ENCODE data around the gene MTERF4. TPM values are rescaled to one million over a fixed set of nuclear protein-coding genes. Genes with fewer than 3 reads are reported as not detected.

MTERF4 gene
- total and polyA plus RNA-seq, 12 donors: 17.4 to 39.2 (median 32.2) TPM

DNA sequence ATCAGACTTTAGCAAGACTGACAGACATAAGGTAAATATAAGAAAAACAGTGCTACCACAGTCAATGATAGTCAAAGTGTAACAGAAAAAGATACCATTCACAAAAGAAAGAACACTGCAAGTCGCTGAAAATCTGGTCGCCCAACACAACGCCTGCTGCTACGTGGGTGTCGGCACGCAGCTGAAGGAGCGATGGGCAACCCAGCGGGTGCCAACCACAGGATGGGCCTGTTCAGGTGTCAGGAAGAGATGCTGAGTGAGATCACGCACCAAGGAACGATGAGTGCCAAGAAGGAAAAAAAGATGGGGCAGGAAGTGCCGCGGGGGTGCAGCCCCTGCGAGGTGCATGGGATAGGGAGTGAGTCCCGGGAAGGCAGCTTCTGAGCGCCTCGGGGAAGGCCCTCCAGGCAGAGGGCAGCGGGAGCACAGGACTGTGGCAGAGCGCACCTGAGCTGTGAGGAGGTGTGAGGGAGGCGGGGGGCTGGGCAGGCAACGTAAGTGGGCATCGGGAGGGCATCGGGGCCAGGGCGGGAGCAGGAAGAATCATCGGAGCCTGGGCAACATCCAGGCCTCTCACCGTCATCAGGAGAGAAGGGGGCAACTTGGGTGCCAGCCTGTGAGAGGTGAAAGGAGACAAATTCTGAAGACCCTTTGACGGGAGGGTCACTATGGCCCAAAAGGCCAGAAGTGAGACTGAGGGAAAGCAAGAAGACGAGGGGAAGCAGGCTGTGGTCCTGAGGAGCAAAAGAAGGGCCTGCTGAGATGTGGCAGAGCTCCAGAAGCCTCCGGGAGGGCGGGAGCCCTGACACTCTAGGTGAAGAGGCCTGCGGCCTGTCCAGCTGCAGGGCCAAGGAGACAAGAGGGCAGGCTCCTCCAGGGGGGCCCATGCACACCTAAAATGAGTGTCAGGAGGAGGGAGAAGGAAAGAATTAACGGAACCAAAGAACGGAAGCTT lies 14.8 kb upstream of the MTERF4 start:
- DNase-seq: no peak
- TF ChIP-seq POLR2A (IDR thresholded peaks at IDR 0.05): no peak
- TF ChIP-seq, protein P1, sequence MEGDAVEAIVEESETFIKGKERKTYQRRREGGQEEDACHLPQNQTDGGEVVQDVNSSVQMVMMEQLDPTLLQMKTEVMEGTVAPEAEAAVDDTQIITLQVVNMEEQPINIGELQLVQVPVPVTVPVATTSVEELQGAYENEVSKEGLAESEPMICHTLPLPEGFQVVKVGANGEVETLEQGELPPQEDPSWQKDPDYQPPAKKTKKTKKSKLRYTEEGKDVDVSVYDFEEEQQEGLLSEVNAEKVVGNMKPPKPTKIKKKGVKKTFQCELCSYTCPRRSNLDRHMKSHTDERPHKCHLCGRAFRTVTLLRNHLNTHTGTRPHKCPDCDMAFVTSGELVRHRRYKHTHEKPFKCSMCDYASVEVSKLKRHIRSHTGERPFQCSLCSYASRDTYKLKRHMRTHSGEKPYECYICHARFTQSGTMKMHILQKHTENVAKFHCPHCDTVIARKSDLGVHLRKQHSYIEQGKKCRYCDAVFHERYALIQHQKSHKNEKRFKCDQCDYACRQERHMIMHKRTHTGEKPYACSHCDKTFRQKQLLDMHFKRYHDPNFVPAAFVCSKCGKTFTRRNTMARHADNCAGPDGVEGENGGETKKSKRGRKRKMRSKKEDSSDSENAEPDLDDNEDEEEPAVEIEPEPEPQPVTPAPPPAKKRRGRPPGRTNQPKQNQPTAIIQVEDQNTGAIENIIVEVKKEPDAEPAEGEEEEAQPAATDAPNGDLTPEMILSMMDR (IDR thresholded peaks at IDR 0.05): no peak

DNA sequence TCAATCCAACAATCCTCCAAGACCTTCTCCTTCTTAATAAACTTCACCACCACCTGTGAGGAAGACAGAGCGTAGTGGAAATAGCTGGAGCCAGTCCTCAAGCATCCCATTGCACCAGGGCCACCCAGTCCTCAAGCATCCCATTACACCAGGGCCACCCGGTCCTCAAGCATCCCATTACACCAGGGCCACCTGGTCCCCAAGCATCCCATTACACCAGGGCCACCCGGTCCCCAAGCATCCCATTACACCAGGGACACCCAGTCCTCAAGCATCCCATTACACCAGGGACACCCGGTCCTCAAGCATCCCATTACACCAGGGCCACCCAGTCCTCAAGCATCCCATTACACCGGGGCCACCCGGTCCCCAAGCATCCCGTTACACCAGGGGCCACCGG lies 13.3 kb upstream of the MTERF4 start:
- no peaks in the 10 kb centered on the region for H3K36me3 ChIP-seq (replicated peaks in 1 of 2)
- no peak for DNase-seq
- no peak overlapping the region for H3K4me3 ChIP-seq
- WGBS, 4 donors: 72 to 94% (median 81%) methylated on average over 8 of the region's 8 CpGs
- intact Hi-C loops (cut with DNase I): no loop called here
- H3K4me1 ChIP-seq (replicated peaks in 1 of 2): no peaks in the 10 kb centered on the region
- TF ChIP-seq POLR2A (IDR thresholded peaks at IDR 0.05): no peak
- TF ChIP-seq, protein P1 (IDR thresholded peaks at IDR 0.05): no peak
- H3K27me3 ChIP-seq: no peaks in the 10 kb centered on the region
- no peaks in the 10 kb centered on the region for H3K9me3 ChIP-seq (replicated peaks in 1 of 3)
- H3K27ac ChIP-seq: no peak overlapping the region

More for the DNA sequence above, 14.8 kb upstream of the MTERF4 start:
- intact Hi-C loops (cut with DNase I): no loop called here
- H3K4me1 ChIP-seq (replicated peaks in 1 of 2): no peaks in the 10 kb centered on the region
- no peaks in the 10 kb centered on the region for H3K36me3 ChIP-seq (replicated peaks in 1 of 2)
- no peaks in the 10 kb centered on the region for H3K27me3 ChIP-seq
- H3K4me3 ChIP-seq: no peak overlapping the region
- H3K27ac ChIP-seq: no peak overlapping the region
- H3K9me3 ChIP-seq (replicated peaks in 1 of 3): no peaks in the 10 kb centered on the region
- 93 to 95% (median 95%) methylated on average over 32 of the region's 32 CpGs for WGBS, 4 donors

DNA sequence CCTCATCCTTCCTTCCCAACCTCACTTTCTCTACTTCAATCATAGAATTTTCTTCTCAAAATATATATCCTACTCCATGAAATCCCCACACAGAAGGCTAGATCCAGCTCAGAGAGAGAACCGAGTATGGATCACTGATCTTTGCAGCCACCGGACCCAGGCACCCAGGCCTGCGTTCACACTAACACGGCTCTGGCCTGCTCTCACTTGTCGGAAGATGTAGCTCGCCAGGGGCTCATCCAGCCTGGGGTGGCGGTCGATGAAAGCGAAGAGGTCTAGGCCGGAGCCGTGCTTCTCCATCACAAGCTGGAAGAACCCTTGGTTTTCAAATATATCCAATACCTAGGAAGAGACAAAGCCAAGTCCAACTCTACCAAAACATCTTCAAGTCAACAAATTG lies 12.7 kb upstream of the MTERF4 start:
- intact Hi-C loops (cut with DNase I): no loop called here
- Histone ChIP-seq H3K27ac (no peak overlapping the region), H3K9me3 (replicated peaks in 1 of 3) (no peaks in the 10 kb centered on the region), H3K4me3 (no peak overlapping the region), H3K4me1 (replicated peaks in 1 of 2) (no peaks in the 10 kb centered on the region), H3K27me3 (no peaks in the 10 kb centered on the region), H3K36me3 (replicated peaks in 1 of 2) (no peaks in the 10 kb centered on the region)
- WGBS, 4 donors: 91 to 96% (median 93%) methylated on average over 11 of the region's 11 CpGs
- DNase-seq: no peak
- no peak for TF ChIP-seq POLR2A (IDR thresholded peaks at IDR 0.05)
- TF ChIP-seq, protein P1 (IDR thresholded peaks at IDR 0.05): no peak

DNA sequence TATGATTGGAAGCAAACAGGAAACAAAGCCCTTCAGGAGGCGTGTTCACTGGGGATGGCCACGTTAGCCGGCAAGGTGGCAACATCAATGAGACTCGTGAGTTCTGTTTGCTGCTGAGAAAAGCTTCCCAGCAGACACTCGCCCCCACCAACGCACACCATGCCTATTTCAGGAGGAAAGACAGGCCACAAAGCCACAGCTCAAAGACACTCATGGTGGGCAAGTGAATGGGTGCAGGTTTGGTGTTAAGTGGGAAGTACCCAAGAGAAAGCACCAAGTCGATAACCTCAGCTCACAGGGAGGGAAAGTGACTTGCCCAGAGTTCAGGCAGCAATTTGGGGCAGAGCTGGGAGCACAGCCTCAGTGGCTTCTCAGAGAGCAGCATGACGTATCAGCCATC lies 10.5 kb upstream of the MTERF4 start:
- H3K9me3 ChIP-seq (replicated peaks in 1 of 3): no peaks in the 10 kb centered on the region
- H3K27ac ChIP-seq: no peak overlapping the region
- no peaks in the 10 kb centered on the region for H3K36me3 ChIP-seq (replicated peaks in 1 of 2)
- no peak overlapping the region for H3K4me3 ChIP-seq
- intact Hi-C loops (cut with DNase I): no loop called here
- 77 to 90% (median 89%) methylated on average over 7 to 8 of the region's 8 CpGs for WGBS, 4 donors
- no peaks in the 10 kb centered on the region for H3K4me1 ChIP-seq (replicated peaks in 1 of 2)
- no peaks in the 10 kb centered on the region for H3K27me3 ChIP-seq
- no peak for DNase-seq
- TF ChIP-seq POLR2A (IDR thresholded peaks at IDR 0.05): no peak
- TF ChIP-seq, protein P1 (IDR thresholded peaks at IDR 0.05): no peak
